Tibial nerve (tissue), 3 donors: ENCODE results near the gene CSF2.

Experiments
- POLR2A ChIP-seq, 2 donors: fragments of 450-650 bp; IDR thresholded peaks; one replicate each; pipeline ENCODE4 v1.6.1; 2017; ENCODE audit warnings: antibody characterized with exemption in 2 of 2, mild to moderate bottlenecking in 2 of 2, moderate library complexity in 2 of 2
- TF ChIP-seq, protein P1 (sequence below), 5 experiments: fragments of 200-600 bp in 3 of 5; fragments of 450-650 bp in 2 of 5; sonication (generic) in 3 of 5; IDR thresholded peaks; one replicate each; pipeline ENCODE4 v1.5.1; 2016 to 2019; ENCODE audit warnings: antibody characterized with exemption in 5 of 5, mild to moderate bottlenecking in 3 of 5, moderate library complexity in 2 of 5

DNA sequence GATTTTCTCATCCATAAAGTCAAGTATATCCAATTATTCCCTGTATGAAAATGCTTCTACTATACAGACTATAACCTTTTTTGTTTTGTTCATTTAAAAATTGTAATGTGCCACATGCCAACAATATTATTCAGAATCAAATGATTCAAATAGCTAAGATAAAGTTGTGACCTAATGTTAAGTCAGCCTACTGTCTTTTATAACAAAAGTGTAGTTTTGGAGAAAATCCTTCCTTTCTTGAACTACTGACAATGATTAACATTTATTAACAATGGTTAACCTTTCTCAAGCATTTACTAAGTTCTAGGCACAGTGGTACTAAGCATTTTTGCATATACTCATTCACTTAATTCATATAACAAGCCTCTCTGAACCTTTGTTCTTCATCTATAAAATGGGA is 25.0 kb downstream of the CSF2 start:
- no peak for TF ChIP-seq POLR2A (IDR thresholded peaks at IDR 0.05)
- TF ChIP-seq, protein P1, sequence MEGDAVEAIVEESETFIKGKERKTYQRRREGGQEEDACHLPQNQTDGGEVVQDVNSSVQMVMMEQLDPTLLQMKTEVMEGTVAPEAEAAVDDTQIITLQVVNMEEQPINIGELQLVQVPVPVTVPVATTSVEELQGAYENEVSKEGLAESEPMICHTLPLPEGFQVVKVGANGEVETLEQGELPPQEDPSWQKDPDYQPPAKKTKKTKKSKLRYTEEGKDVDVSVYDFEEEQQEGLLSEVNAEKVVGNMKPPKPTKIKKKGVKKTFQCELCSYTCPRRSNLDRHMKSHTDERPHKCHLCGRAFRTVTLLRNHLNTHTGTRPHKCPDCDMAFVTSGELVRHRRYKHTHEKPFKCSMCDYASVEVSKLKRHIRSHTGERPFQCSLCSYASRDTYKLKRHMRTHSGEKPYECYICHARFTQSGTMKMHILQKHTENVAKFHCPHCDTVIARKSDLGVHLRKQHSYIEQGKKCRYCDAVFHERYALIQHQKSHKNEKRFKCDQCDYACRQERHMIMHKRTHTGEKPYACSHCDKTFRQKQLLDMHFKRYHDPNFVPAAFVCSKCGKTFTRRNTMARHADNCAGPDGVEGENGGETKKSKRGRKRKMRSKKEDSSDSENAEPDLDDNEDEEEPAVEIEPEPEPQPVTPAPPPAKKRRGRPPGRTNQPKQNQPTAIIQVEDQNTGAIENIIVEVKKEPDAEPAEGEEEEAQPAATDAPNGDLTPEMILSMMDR (IDR thresholded peaks at IDR 0.05): no peak
